HEK293 (cell line): ENCODE measurements around the gene PTPRN.

Experiments used
- CTCF ChIA-PET: fragments of 350-600 bp; formaldehyde crosslinking; extraction: SDS; loops from one replicate; lab custom pipeline; 2021; ENCODE audit warnings: antibody characterized with exemption; lab: Yijun Ruan, JAX
- POLR2A ChIA-PET: fragments of 300-600 bp; formaldehyde crosslinking; extraction: SDS; loops from one replicate; lab custom pipeline; 2020; ENCODE audit warnings: antibody characterized with exemption, inconsistent platforms; lab: Yijun Ruan, JAX
- H3K27ac ChIP-seq: fragments of 200-500 bp; sonication (Bioruptor generic); 2 replicates; pipeline ENCODE4 v1.5.1; 2014; ENCODE audit warnings: low read depth, low read length, control low read depth, inconsistent platforms; ENCODE audit errors: extremely low read depth
- H3K36me3 ChIP-seq, 2 experiments: fragments of 200-500 bp in 1 of 2; sonication (Bioruptor generic) in 1 of 2; 1 replicate in 1 of 2; 2 replicates in 1 of 2; pipeline ENCODE4 v1.5.1; 2014 to 2017; ENCODE audit warnings: inconsistent platforms in 2 of 2, low read length in 2 of 2; ENCODE audit not compliant: control insufficient read depth in 2 of 2, insufficient read depth in 1 of 2
- H3K4me1 ChIP-seq: fragments of 200-500 bp; sonication (Bioruptor generic); 2 replicates; pipeline ENCODE4 v1.5.1; 2014; ENCODE audit warnings: mild to moderate bottlenecking, low read length, inconsistent platforms; ENCODE audit not compliant: control insufficient read depth, insufficient read depth
- H3K4me3 ChIP-seq: 2 replicates; pipeline ENCODE4 v1.5.1; 2011; ENCODE audit warnings: low read depth, mild to moderate bottlenecking, control low read depth, low read length, moderate library complexity
- H3K9me3 ChIP-seq: fragments of 200-500 bp; sonication (Bioruptor generic); 2 replicates; pipeline ENCODE4 v1.5.1; 2014; ENCODE audit warnings: low read depth, low read length, inconsistent platforms; ENCODE audit not compliant: control insufficient read depth, insufficient read depth
- EGR2 ChIP-seq: fragments of 450-650 bp; formaldehyde crosslinking; IDR thresholded peaks from 2 replicates; pipeline ENCODE4 v1.5.1; 2016; ENCODE audit warnings: low read depth, missing biosample characterization, missing genetic modification characterization
- GLIS1 ChIP-seq: fragments of 450-650 bp; formaldehyde crosslinking; IDR thresholded peaks from 2 replicates; pipeline ENCODE4 v1.5.1; 2016; ENCODE audit warnings: missing biosample characterization, missing genetic modification characterization
- KLF7 ChIP-seq: fragments of 450-650 bp; formaldehyde crosslinking; IDR thresholded peaks from 2 replicates; pipeline ENCODE4 v1.5.1; 2016; ENCODE audit warnings: missing biosample characterization, missing genetic modification characterization, borderline replicate concordance
- KLF8 ChIP-seq: fragments of 450-650 bp; formaldehyde crosslinking; IDR thresholded peaks from 2 replicates; pipeline ENCODE4 v1.5.1; 2016; ENCODE audit warnings: missing biosample characterization, missing genetic modification characterization
- MZF1 ChIP-seq: fragments of 450-650 bp; formaldehyde crosslinking; IDR thresholded peaks from 2 replicates; pipeline ENCODE4 v1.5.1; 2017; ENCODE audit warnings: missing biosample characterization, missing genetic modification characterization, borderline replicate concordance
- PRDM1 ChIP-seq: fragments of 450-650 bp; formaldehyde crosslinking; IDR thresholded peaks from 2 replicates; pipeline ENCODE4; 2016; ENCODE audit warnings: missing biosample characterization, missing genetic modification characterization
- SALL2 ChIP-seq: fragments of 450-650 bp; formaldehyde crosslinking; IDR thresholded peaks from 2 replicates; pipeline ENCODE4 v1.5.0; 2017; ENCODE audit warnings: missing biosample characterization, mild to moderate bottlenecking, missing genetic modification characterization, borderline replicate concordance
- SCRT1 ChIP-seq: fragments of 450-650 bp; formaldehyde crosslinking; IDR thresholded peaks from 2 replicates; pipeline ENCODE4 v1.5.1; 2016; ENCODE audit warnings: missing biosample characterization, missing genetic modification characterization, borderline replicate concordance
- ZBTB26 ChIP-seq: fragments of 450-650 bp; formaldehyde crosslinking; optimal IDR thresholded peaks from 2 replicates; pipeline ENCODE3; 2016; ENCODE audit warnings: missing biosample characterization, mild to moderate bottlenecking, missing genetic modification characterization
- ZBTB44 ChIP-seq: fragments of 450-650 bp; IDR thresholded peaks from 2 replicates; pipeline ENCODE4 v1.5.1; 2018; ENCODE audit warnings: missing biosample characterization, mild to moderate bottlenecking, missing genetic modification characterization
- ZBTB48 ChIP-seq: fragments of 450-650 bp; formaldehyde crosslinking; IDR thresholded peaks from 2 replicates; pipeline ENCODE4 v1.5.1; 2016; ENCODE audit warnings: missing biosample characterization, missing genetic modification characterization
- ZBTB8A ChIP-seq: fragments of 450-650 bp; formaldehyde crosslinking; IDR thresholded peaks from 2 replicates; pipeline ENCODE4 v1.5.1; 2016; ENCODE audit warnings: missing biosample characterization, missing genetic modification characterization
- ZNF140 ChIP-seq: fragments of 450-650 bp; formaldehyde crosslinking; IDR thresholded peaks from 2 replicates; pipeline ENCODE4 v1.5.1; 2016; ENCODE audit warnings: missing biosample characterization, missing genetic modification characterization
- ZNF157 ChIP-seq: fragments of 450-650 bp; formaldehyde crosslinking; IDR thresholded peaks from 2 replicates; pipeline ENCODE4 v1.5.1; 2016; ENCODE audit warnings: missing biosample characterization, missing genetic modification characterization
- ZNF16 ChIP-seq: fragments of 450-650 bp; formaldehyde crosslinking; IDR thresholded peaks from 2 replicates; pipeline ENCODE4 v1.5.1; 2016; ENCODE audit warnings: low read depth, missing biosample characterization, missing genetic modification characterization
- ZNF175 ChIP-seq: fragments of 450-650 bp; formaldehyde crosslinking; IDR thresholded peaks from 2 replicates; pipeline ENCODE4 v1.5.1; 2016; ENCODE audit warnings: missing biosample characterization, missing genetic modification characterization
- ZNF280C ChIP-seq: fragments of 450-650 bp; formaldehyde crosslinking; IDR thresholded peaks from 2 replicates; pipeline ENCODE4 v1.5.1; 2016; ENCODE audit warnings: missing biosample characterization, missing genetic modification characterization
- ZNF302 ChIP-seq: fragments of 450-650 bp; formaldehyde crosslinking; IDR thresholded peaks from 2 replicates; pipeline ENCODE4 v1.5.1; 2016; ENCODE audit warnings: missing biosample characterization, missing genetic modification characterization, low read depth
- ZNF341 ChIP-seq: fragments of 450-650 bp; formaldehyde crosslinking; IDR thresholded peaks from 2 replicates; pipeline ENCODE4; 2016; ENCODE audit warnings: low read depth, missing biosample characterization, missing genetic modification characterization
- ZNF37A ChIP-seq: fragments of 450-650 bp; IDR thresholded peaks from 2 replicates; pipeline ENCODE4 v1.5.1; 2018; ENCODE audit warnings: missing biosample characterization, missing genetic modification characterization
- ZNF398 ChIP-seq: fragments of 450-650 bp; formaldehyde crosslinking; IDR thresholded peaks from 2 replicates; pipeline ENCODE4 v1.5.1; 2017; ENCODE audit warnings: missing biosample characterization, missing genetic modification characterization
- ZNF404 ChIP-seq: fragments of 450-650 bp; formaldehyde crosslinking; IDR thresholded peaks from 2 replicates; pipeline ENCODE4 v1.5.1; 2017; ENCODE audit warnings: missing biosample characterization, missing genetic modification characterization
- ZNF449 ChIP-seq: fragments of 450-650 bp; formaldehyde crosslinking; IDR thresholded peaks from 2 replicates; pipeline ENCODE4 v1.5.1; 2017; ENCODE audit warnings: missing biosample characterization, mild to moderate bottlenecking, missing genetic modification characterization, moderate library complexity
- ZNF473 ChIP-seq: fragments of 450-650 bp; formaldehyde crosslinking; IDR thresholded peaks from 2 replicates; pipeline ENCODE4 v1.5.1; 2017; ENCODE audit warnings: missing biosample characterization, missing genetic modification characterization
- ZNF585B ChIP-seq: fragments of 450-650 bp; formaldehyde crosslinking; IDR thresholded peaks from 2 replicates; pipeline ENCODE4 v1.5.1; 2016; ENCODE audit warnings: missing biosample characterization, missing genetic modification characterization
- ZNF645 ChIP-seq: fragments of 450-650 bp; formaldehyde crosslinking; IDR thresholded peaks from 2 replicates; pipeline ENCODE4; 2016; ENCODE audit warnings: missing biosample characterization, missing genetic modification characterization
- ZNF777 ChIP-seq: fragments of 450-650 bp; formaldehyde crosslinking; IDR thresholded peaks from 2 replicates; pipeline ENCODE4 v1.5.1; 2017; ENCODE audit warnings: missing biosample characterization, missing genetic modification characterization, borderline replicate concordance

Gene PTPRN

GRCh38 chr2:219309278-219309677 is at the start of gene PTPRN (continued):
- TF ChIP-seq ZNF280C (tag by site-specific recombination), result no peak
- no peak for TF ChIP-seq ZBTB26 (tag by site-specific recombination)
- TF ChIP-seq KLF7, result no peak
- TF ChIP-seq ZNF157 (tag by site-specific recombination), result no peak
- no peak for TF ChIP-seq KLF8 (tag by site-specific recombination)
- TF ChIP-seq GLIS1, result 0 out of 2 replicates have a peak, but pooled peaks have one; percentile 7

- Histone ChIP-seq H3K36me3 (no peaks in the 10 kb centered on the region), H3K4me3 (peak overlapping the region; percentile 17), H3K27ac (no peak overlapping the region), H3K9me3 (no peaks in the 10 kb centered on the region), H3K4me1 (peaks cover 7% of the 10 kb centered on the region)
- ChIA-PET POLR2A (no interaction called here), CTCF (no interaction called here)
- TF ChIP-seq ZNF645 (tag by site-specific recombination) (no peak), ZNF37A (tag by site-specific recombination) (no peak), ZNF585B (tag by site-specific recombination) (no peak), ZNF341 (tag by site-specific recombination) (peak; percentile 54; the same call in 1 of the 2 replicates), KLF8 (tag by site-specific recombination) (no peak), ZNF16 (tag by site-specific recombination) (no peak), ZNF140 (tag by site-specific recombination) (no peak), ZNF777 (peak; percentile 65; the same call in 1 of the 2 replicates), ZBTB8A (tag by site-specific recombination) (0 out of 2 replicates have a peak, but pooled peaks have one; percentile 26), MZF1 (no peak), SALL2 (no peak), ZNF302 (no peak), ZBTB48 (tag by site-specific recombination) (peak; percentile 69), PRDM1 (tag by site-specific recombination) (no peak), ZNF473 (no peak), EGR2 (tag by site-specific recombination) (peak; percentile 88), ZNF398 (tag by site-specific recombination) (no peak), ZNF175 (no peak), ZNF449 (tag by site-specific recombination) (peak; percentile 85; the same call in 1 of the 2 replicates), SCRT1 (tag by site-specific recombination) (no peak), ZNF404 (tag by site-specific recombination) (no peak), ZBTB44 (tag by site-specific recombination) (no peak)
Measured at GRCh38 chr2:219358170-219359075, 49.2 kb upstream of the PTPRN start.
